H1 (cell line): ENCODE data around the gene TTC34. TPM values are rescaled to one million over a fixed set of nuclear protein-coding genes. Genes with fewer than 3 reads are reported as not detected.
"Not testable (repeated sequence)": the region's sequence is repeated elsewhere in the genome, so short reads cannot be mapped to it uniquely, and the experiment has no call there.

Experiments used
- CTCF ChIA-PET: fragments of 300-600 bp; sonication (Branson Sonifier 250); formaldehyde crosslinking; loops from one replicate; lab custom pipeline; 2021; ENCODE audit not compliant: partially characterized antibody; lab: Charles Lee
- POLR2A ChIA-PET: fragments of 300-600 bp; sonication (Branson Sonifier 250); formaldehyde crosslinking; loops from one replicate; lab custom pipeline; 2021; ENCODE audit warnings: inconsistent platforms; ENCODE audit not compliant: partially characterized antibody; lab: Charles Lee
- DNase-seq, 2 experiments: peaks; one replicate each; pipeline versions ENCODE4 v3.0.0 to v3.0.0-alpha.2; 2010 to 2022; ENCODE audit warnings: low spot score in 2 of 2, low read depth in 1 of 2, mixed read lengths in 1 of 2
- FAIRE-seq: peaks from 2 replicates; lab custom pipeline; 2011; peaks lifted over from hg19 to GRCh38; lab: Jason Lieb, UNC
- H2AFZ ChIP-seq: 2 replicates; pipeline ENCODE4 v1.8.1; 2012; ENCODE audit warnings: low read length, inconsistent platforms
- H2AK5ac ChIP-seq: 2 replicates; pipeline ENCODE4 v1.6.1; 2013; ENCODE audit warnings: low read depth, low read length
- H2BK120ac ChIP-seq: replicated peaks from 2 replicates; pipeline ENCODE3; 2013; ENCODE audit warnings: low read depth, low read length, inconsistent platforms
- H2BK12ac ChIP-seq: 2 replicates; pipeline ENCODE4 v1.6.1; 2013; ENCODE audit warnings: low read depth, low read length
- H2BK15ac ChIP-seq: 2 replicates; pipeline ENCODE4 v1.6.1; 2013; ENCODE audit warnings: low read length
- H2BK20ac ChIP-seq: 2 replicates; pipeline ENCODE4 v1.6.1; 2013; ENCODE audit warnings: low read length
- H2BK5ac ChIP-seq: 2 replicates; pipeline ENCODE4 v1.6.1; 2013; ENCODE audit warnings: low read depth, low read length
- H3K14ac ChIP-seq: 2 replicates; pipeline ENCODE4 v1.6.1; 2013; ENCODE audit warnings: inconsistent platforms; ENCODE audit not compliant: insufficient read length
- H3K18ac ChIP-seq: 2 replicates; pipeline ENCODE4 v1.6.1; 2013; ENCODE audit warnings: low read length; ENCODE audit errors: extremely low read depth
- H3K23ac ChIP-seq: 2 replicates; pipeline ENCODE4 v1.6.1; 2013; ENCODE audit warnings: inconsistent platforms; ENCODE audit not compliant: insufficient read length
- H3K23me2 ChIP-seq: 2 replicates; pipeline ENCODE4 v1.6.1; 2013; ENCODE audit warnings: low read depth, low read length
- H3K27ac ChIP-seq: 2 replicates; pipeline ENCODE4 v1.6.1; 2011; ENCODE audit warnings: low read depth, low read length, inconsistent platforms
- H3K27me3 ChIP-seq, 4 experiments: replicated peaks in 1 of 4; 1 replicate in 1 of 4; 2 replicates in 3 of 4; pipeline versions ENCODE4 v1.6.1 to v1.8.1; 2011 to 2013; ENCODE audit warnings: low read length in 3 of 4, mild to moderate bottlenecking in 3 of 4, inconsistent platforms in 2 of 4, mixed read lengths in 2 of 4, moderate library complexity in 1 of 4; ENCODE audit not compliant: control insufficient read depth in 3 of 4, insufficient read depth in 3 of 4; ENCODE audit errors: extremely low read depth in 1 of 4
- H3K36me3 ChIP-seq, 4 experiments: 2 replicates each; pipeline versions ENCODE4 v1.6.1 to v1.8.1; 2011 to 2013; ENCODE audit warnings: mild to moderate bottlenecking in 4 of 4, low read length in 3 of 4, moderate library complexity in 2 of 4, control low read depth in 1 of 4, inconsistent platforms in 1 of 4; ENCODE audit not compliant: insufficient read depth in 4 of 4, control insufficient read depth in 2 of 4
- H3K4ac ChIP-seq: replicated peaks from 2 replicates; pipeline ENCODE3; 2013; ENCODE audit warnings: low read length, low read depth, mixed read lengths, inconsistent platforms; ENCODE audit not compliant: insufficient read length
- H3K4me1 ChIP-seq, 4 experiments: replicated peaks in 1 of 4; 1 replicate in 1 of 4; 2 replicates in 3 of 4; pipeline versions ENCODE4 v1.6.1 to v1.8.1; 2011 to 2013; ENCODE audit warnings: low read length in 3 of 4, inconsistent platforms in 2 of 4, mixed read lengths in 1 of 4; ENCODE audit not compliant: insufficient read depth in 4 of 4, control insufficient read depth in 3 of 4
- H3K4me2 ChIP-seq, 2 experiments: 2 replicates each; pipeline versions ENCODE4 v1.6.1 to v1.8.1; 2011 to 2013; ENCODE audit warnings: low read depth in 2 of 2, low read length in 2 of 2, control low read depth in 1 of 2, inconsistent platforms in 1 of 2, mild to moderate bottlenecking in 1 of 2; ENCODE audit not compliant: insufficient read depth in 1 of 2
- H3K4me3 ChIP-seq, 4 experiments: fragments of 200-600, 300-600 bp in 1 of 4; sonication (generic), shearing (Covaris generic), sonication (Bioruptor Twin) in 1 of 4; 2 replicates each; pipeline versions ENCODE4 v1.5.1 to v1.8.1; 2011 to 2016; ENCODE audit warnings: low read length in 4 of 4, low read depth in 3 of 4, control low read depth in 2 of 4, inconsistent platforms in 2 of 4, mild to moderate bottlenecking in 2 of 4, mixed read lengths in 1 of 4, moderate library complexity in 1 of 4; ENCODE audit not compliant: insufficient read depth in 2 of 4; ENCODE audit errors: extremely low read depth in 1 of 4
- H3K56ac ChIP-seq: replicated peaks from 2 replicates; pipeline ENCODE3; 2013; ENCODE audit warnings: low read depth, mild to moderate bottlenecking, mixed read lengths, low read length, inconsistent platforms; ENCODE audit not compliant: insufficient read length
- H3K79me1 ChIP-seq: 2 replicates; pipeline ENCODE4 v1.6.1; 2013; ENCODE audit warnings: low read depth, low read length, control low read depth
- H3K79me2 ChIP-seq, 2 experiments: 2 replicates each; pipeline versions ENCODE4 v1.6.1 to v1.8.1; 2012 to 2013; ENCODE audit warnings: low read length in 2 of 2, mild to moderate bottlenecking in 2 of 2, inconsistent platforms in 1 of 2; ENCODE audit not compliant: insufficient read depth in 2 of 2, control insufficient read depth in 1 of 2
- H3K9ac ChIP-seq, 4 experiments: replicated peaks in 1 of 4; 1 replicate in 1 of 4; 2 replicates in 3 of 4; pipeline versions ENCODE4 v1.6.1 to v1.8.1; 2011 to 2013; ENCODE audit warnings: low read depth in 3 of 4, low read length in 3 of 4, control low read depth in 2 of 4, mild to moderate bottlenecking in 2 of 4, moderate library complexity in 2 of 4, inconsistent platforms in 1 of 4; ENCODE audit errors: extremely low read depth in 1 of 4
- H3K9me3 ChIP-seq, 2 experiments: 2 replicates each; pipeline versions ENCODE4 v1.6.1 to v1.8.1; 2012 to 2013; ENCODE audit warnings: mild to moderate bottlenecking in 2 of 2, moderate library complexity in 2 of 2, control low read depth in 1 of 2, inconsistent platforms in 1 of 2, low read depth in 1 of 2, low read length in 1 of 2, mixed read lengths in 1 of 2; ENCODE audit not compliant: insufficient read depth in 2 of 2
- H4K20me1 ChIP-seq, 2 experiments: replicated peaks in 1 of 2; 2 replicates each; pipeline versions ENCODE3 to v1.8.1; 2011 to 2013; ENCODE audit warnings: inconsistent platforms in 2 of 2, low read length in 2 of 2, mild to moderate bottlenecking in 1 of 2; ENCODE audit not compliant: insufficient read depth in 2 of 2, control insufficient read depth in 1 of 2
- H4K5ac ChIP-seq: 2 replicates; pipeline ENCODE4 v1.6.1; 2013; ENCODE audit warnings: low read length, low read depth, mixed read lengths, inconsistent platforms; ENCODE audit not compliant: insufficient read length
- H4K8ac ChIP-seq: 2 replicates; pipeline ENCODE4 v1.8.0; 2013; ENCODE audit warnings: mild to moderate bottlenecking, moderate library complexity, low read length, inconsistent platforms; ENCODE audit not compliant: insufficient read depth; ENCODE audit errors: extremely low read depth
- H4K91ac ChIP-seq: replicated peaks from 2 replicates; pipeline ENCODE3; 2013; ENCODE audit warnings: low read length, mixed read lengths, inconsistent platforms; ENCODE audit not compliant: insufficient read length
- WGBS, 2 experiments: shearing (Covaris generic) in 1 of 2; methylation state at CpG; one replicate each; pipeline versions ENCODE4 v1.1.6 to v1.1.7; 2013 to 2015; ENCODE audit warnings: low lambda C conversion rate in 2 of 2, mixed read lengths in 2 of 2, inconsistent platforms in 1 of 2, low coverage in 1 of 2, missing lambda C conversion rate in 1 of 2; ENCODE audit not compliant: insufficient replicate concordance in 2 of 2, insufficient coverage in 1 of 2, insufficient read length in 1 of 2; ENCODE audit errors: extremely low coverage in 1 of 2, missing lambda C conversion rate in 1 of 2; 5-methylcytosine and 5-hydroxymethylcytosine counted together
- polyA plus RNA-seq, 7 experiments: library from polyadenylated mRNA; depleted of rRNA in 3 of 7; stranded (reverse) in 5 of 7; unstranded in 2 of 7; fragments of >200 nt in 5 of 7; fragments of 200-250 nt in 2 of 7; gene quantifications; 1 replicate in 5 of 7; 2 replicates in 1 of 7; 4 replicates in 1 of 7; pipeline versions ENCODE4 v1.2.1 to v1.2.3, GENCODE V29; 2011 to 2013; ENCODE audit warnings: missing spikeins in 2 of 7, mixed read lengths in 2 of 7
- total RNA-seq: library from RNA; stranded (reverse); fragmentation: NEBNext Ultra II Directional; extraction: Animal tissue kit (Norgen Biotek cat#: 25700); gene quantifications from 2 replicates; pipeline ENCODE4 v1.2.1, GENCODE V29; 2021

Gene TTC34
- total and polyA plus RNA-seq, 2 of the 8 experiments (the other 6 are each of a cell fraction or from before 2014, with no cell fraction given): 0.23 to 0.50 TPM

- peaks cover 0 to 27% of the 10 kb centered on the region in 2 experiments; a peak in 1 of 4 replicates for H3K9me3 ChIP-seq
- H2AFZ ChIP-seq, H3K4me3 ChIP-seq, H4K5ac ChIP-seq, H2BK5ac ChIP-seq, H3K23me2 ChIP-seq, H3K27me3 ChIP-seq, H3K79me2 ChIP-seq, CTCF ChIA-PET, H2BK120ac ChIP-seq, H3K23ac ChIP-seq, H2BK12ac ChIP-seq, H3K14ac ChIP-seq, H3K4me2 ChIP-seq, H3K4ac ChIP-seq, H3K18ac ChIP-seq, H3K79me1 ChIP-seq, H3K27ac ChIP-seq, H3K9ac ChIP-seq, H4K8ac ChIP-seq, H3K36me3 ChIP-seq, H4K91ac ChIP-seq, DNase-seq, H4K20me1 ChIP-seq, H3K4me1 ChIP-seq, H2BK20ac ChIP-seq, H2BK15ac ChIP-seq, FAIRE-seq, H2AK5ac ChIP-seq, POLR2A ChIA-PET, H3K56ac ChIP-seq: not testable (repeated sequence)
- 83% methylated on average over 10 of the region's 13 CpGs; no CpG with 5 or more reads in 1 of the 2 experiments for WGBS, 2 experiments
Observed at GRCh38 chr1:2759433-2759832, 42.1 kb downstream of the TTC34 start.

GRCh38 chr1:2757519-2757918 lies 44.0 kb downstream of the TTC34 start:
- H3K27ac ChIP-seq, H3K4ac ChIP-seq, DNase-seq, H4K5ac ChIP-seq, H3K4me1 ChIP-seq, H3K14ac ChIP-seq, H2BK120ac ChIP-seq, H3K4me2 ChIP-seq, FAIRE-seq, H3K27me3 ChIP-seq, H4K20me1 ChIP-seq, H3K36me3 ChIP-seq, H3K18ac ChIP-seq, H2AK5ac ChIP-seq, POLR2A ChIA-PET, H3K4me3 ChIP-seq, H3K9ac ChIP-seq, H2AFZ ChIP-seq, H2BK12ac ChIP-seq, H3K23ac ChIP-seq, H3K79me1 ChIP-seq, H4K8ac ChIP-seq, H3K56ac ChIP-seq, H3K23me2 ChIP-seq, H2BK5ac ChIP-seq, H2BK20ac ChIP-seq, H3K79me2 ChIP-seq, H2BK15ac ChIP-seq, H4K91ac ChIP-seq, CTCF ChIA-PET: not testable (repeated sequence)
- H3K9me3 ChIP-seq: peaks cover under 1 to 28% of the 10 kb centered on the region in 2 experiments; a peak in 3 of 4 replicates
- 80% methylated on average over 8 of the region's 13 CpGs; no CpG with 5 or more reads in 1 of the 2 experiments for WGBS, 2 experiments
